GM19238 (cell line): ENCODE results near the gene LAMA2.

Experiments
- DNase-seq: peaks from one replicate; pipeline ENCODE4 v3.0.0; 2011; ENCODE audit warnings: low spot score; ENCODE audit not compliant: insufficient read length

LAMA2 gene

GRCh38 chr6:129444683-129445082 is 561.7 kb downstream of the LAMA2 start:
- no peak for DNase-seq

GRCh38 chr6:129446272-129447197 is 563.6 kb downstream of the LAMA2 start:
- no peak for DNase-seq

GRCh38 chr6:129447198-129447565 is 564.2 kb downstream of the LAMA2 start:
- DNase-seq = no peak

GRCh38 chr6:129448965-129449364 is 566.0 kb downstream of the LAMA2 start:
- DNase-seq = peak; percentile 4

GRCh38 chr6:129451187-129451586 is 568.2 kb downstream of the LAMA2 start:
- no peak for DNase-seq

GRCh38 chr6:129453073-129453472 is 570.1 kb downstream of the LAMA2 start:
- no peak for DNase-seq

GRCh38 chr6:129454488-129454887 is 571.5 kb downstream of the LAMA2 start:
- no peak for DNase-seq

- no peak for DNase-seq
Measured at GRCh38 chr6:129455126-129455769, 572.3 kb downstream of the LAMA2 start.

- no peak for DNase-seq
Measured at GRCh38 chr6:129460221-129460620, 577.3 kb downstream of the LAMA2 start.

GRCh38 chr6:129469070-129469662 is 586.2 kb downstream of the LAMA2 start:
- DNase-seq = no peak

GRCh38 chr6:129472239-129472638 is 589.3 kb downstream of the LAMA2 start:
- DNase-seq = no peak

GRCh38 chr6:129473546-129473945 is 590.6 kb downstream of the LAMA2 start:
- no peak for DNase-seq

GRCh38 chr6:129475477-129476247 is 592.7 kb downstream of the LAMA2 start:
- no peak for DNase-seq

GRCh38 chr6:129476248-129476564 is 593.3 kb downstream of the LAMA2 start:
- DNase-seq = no peak

GRCh38 chr6:129476810-129477209 is 593.9 kb downstream of the LAMA2 start:
- DNase-seq = no peak

GRCh38 chr6:129478379-129478778 is 595.4 kb downstream of the LAMA2 start:
- DNase-seq = no peak

GRCh38 chr6:129481706-129482105 is 598.8 kb downstream of the LAMA2 start:
- no peak for DNase-seq

- no peak for DNase-seq
Measured at GRCh38 chr6:129485746-129486145, 602.8 kb downstream of the LAMA2 start.

- DNase-seq = no peak
Measured at GRCh38 chr6:129486327-129486726, 603.4 kb downstream of the LAMA2 start.

- DNase-seq = no peak
Measured at GRCh38 chr6:129488313-129488712, 605.4 kb downstream of the LAMA2 start.

- no peak for DNase-seq
Measured at GRCh38 chr6:129489215-129489765, 606.4 kb downstream of the LAMA2 start.
